SU-DHL-6 (cell line): ENCODE data around the gene DDX42.

Experiments used
- H2AFZ ChIP-seq: fragments of 200-600 bp; sonication (generic); 2 replicates; pipeline ENCODE4 v1.6.1; 2014; ENCODE audit warnings: low read depth, mild to moderate bottlenecking, moderate library complexity, mixed read lengths, antibody characterized with exemption, low read length; ENCODE audit not compliant: severe bottlenecking
- H3F3A ChIP-seq: fragments of 200-600 bp; shearing (Covaris generic); 2 replicates; pipeline ENCODE4 v1.6.0; 2016; ENCODE audit warnings: antibody characterized with exemption, mild to moderate bottlenecking; ENCODE audit not compliant: insufficient read depth
- H3K27ac ChIP-seq: fragments of 200-600 bp; sonication (generic); 2 replicates; pipeline ENCODE4 v1.5.1; 2016; ENCODE audit warnings: low read depth, mild to moderate bottlenecking, low read length, moderate library complexity, mixed read lengths
- H3K27me3 ChIP-seq: fragments of 200-600 bp; sonication (generic), shearing (Covaris generic); 2 replicates; pipeline ENCODE4 v1.6.0; 2014; ENCODE audit warnings: mild to moderate bottlenecking, low read length
- H3K36me3 ChIP-seq: fragments of 200-600 bp; sonication (generic); 2 replicates; pipeline ENCODE4 v1.6.1; 2014; ENCODE audit warnings: mild to moderate bottlenecking, low read length, mixed read lengths
- H3K4me2 ChIP-seq: fragments of 300-600, 200-600 bp; shearing (Covaris generic), sonication (generic); 2 replicates; pipeline ENCODE4 v1.6.0; 2014; ENCODE audit warnings: low read length, low read depth, mild to moderate bottlenecking; ENCODE audit not compliant: poor library complexity, severe bottlenecking
- H3K4me3 ChIP-seq: fragments of 200-600 bp; sonication (generic); 2 replicates; pipeline ENCODE4 v1.5.1; 2014; ENCODE audit warnings: antibody characterized with exemption, low read length, mild to moderate bottlenecking, mixed read lengths; ENCODE audit not compliant: insufficient read depth, poor library complexity, severe bottlenecking
- H3K79me2 ChIP-seq: fragments of 200-600 bp; sonication (generic); 2 replicates; pipeline ENCODE4 v1.6.1; 2014; ENCODE audit warnings: mild to moderate bottlenecking, low read length, moderate library complexity; ENCODE audit not compliant: insufficient read depth
- H3K9ac ChIP-seq: fragments of 200-600 bp; sonication (generic); 2 replicates; pipeline ENCODE4 v1.7.0; 2014; ENCODE audit warnings: mild to moderate bottlenecking, low read length
- H3K9me2 ChIP-seq: fragments of 200-600 bp; sonication (generic); replicated peaks from 2 replicates; pipeline ENCODE4 v1.6.1; 2014; ENCODE audit warnings: low read length; ENCODE audit not compliant: insufficient read depth
- H3K9me3 ChIP-seq: fragments of 200-600 bp; sonication (generic); 2 replicates; pipeline ENCODE4 v1.6.1; 2014; ENCODE audit warnings: low read length, mixed read lengths; ENCODE audit not compliant: insufficient read depth
- H4K20me1 ChIP-seq: fragments of 200-600 bp; sonication (generic); 2 replicates; pipeline ENCODE4 v1.6.1; 2014; ENCODE audit warnings: low read depth, mild to moderate bottlenecking, antibody characterized with exemption, low read length, moderate library complexity, mixed read lengths
- EZH2phosphoT487 ChIP-seq: fragments of 200-600 bp; sonication (generic), shearing (Covaris generic); conservative IDR thresholded peaks from 2 replicates; pipeline ENCODE4 v1.6.1; 2018; ENCODE audit warnings: mild to moderate bottlenecking, antibody characterized with exemption, low read length, moderate library complexity, mixed read lengths
- TF ChIP-seq, protein P1 (sequence below): fragments of 200-600 bp; sonication (generic); IDR thresholded peaks from one replicate; pipeline ENCODE4 v1.5.1; 2017; ENCODE audit warnings: antibody characterized with exemption, mild to moderate bottlenecking, low read length, moderate library complexity; ENCODE audit not compliant: insufficient read depth, poor library complexity, severe bottlenecking

Gene DDX42

DNA sequence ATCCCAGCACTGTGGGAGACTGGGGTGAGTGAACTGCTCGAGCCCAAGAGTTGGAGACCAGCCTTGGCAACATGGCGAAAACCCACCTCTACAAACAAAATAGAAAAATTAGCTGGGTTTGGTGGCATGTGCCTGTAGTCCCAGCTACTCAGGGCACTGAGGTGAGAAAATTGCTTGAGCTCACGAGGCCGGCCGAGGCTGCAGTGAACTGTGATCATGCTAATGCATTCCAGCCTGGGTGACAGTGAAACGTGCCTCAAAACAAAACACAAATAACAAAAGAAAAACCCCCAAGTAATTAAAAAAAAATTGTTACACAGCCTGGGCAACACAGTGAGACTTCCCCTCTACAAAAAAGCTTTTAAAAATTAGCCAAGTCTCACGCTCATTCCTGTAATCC lies 5.5 kb upstream of the DDX42 start:
- H3F3A ChIP-seq = peaks cover 3% of the 10 kb centered on the region; the same call in 1 of the 2 replicates
- TF ChIP-seq EZH2phosphoT487 = no peak
- TF ChIP-seq, protein P1, sequence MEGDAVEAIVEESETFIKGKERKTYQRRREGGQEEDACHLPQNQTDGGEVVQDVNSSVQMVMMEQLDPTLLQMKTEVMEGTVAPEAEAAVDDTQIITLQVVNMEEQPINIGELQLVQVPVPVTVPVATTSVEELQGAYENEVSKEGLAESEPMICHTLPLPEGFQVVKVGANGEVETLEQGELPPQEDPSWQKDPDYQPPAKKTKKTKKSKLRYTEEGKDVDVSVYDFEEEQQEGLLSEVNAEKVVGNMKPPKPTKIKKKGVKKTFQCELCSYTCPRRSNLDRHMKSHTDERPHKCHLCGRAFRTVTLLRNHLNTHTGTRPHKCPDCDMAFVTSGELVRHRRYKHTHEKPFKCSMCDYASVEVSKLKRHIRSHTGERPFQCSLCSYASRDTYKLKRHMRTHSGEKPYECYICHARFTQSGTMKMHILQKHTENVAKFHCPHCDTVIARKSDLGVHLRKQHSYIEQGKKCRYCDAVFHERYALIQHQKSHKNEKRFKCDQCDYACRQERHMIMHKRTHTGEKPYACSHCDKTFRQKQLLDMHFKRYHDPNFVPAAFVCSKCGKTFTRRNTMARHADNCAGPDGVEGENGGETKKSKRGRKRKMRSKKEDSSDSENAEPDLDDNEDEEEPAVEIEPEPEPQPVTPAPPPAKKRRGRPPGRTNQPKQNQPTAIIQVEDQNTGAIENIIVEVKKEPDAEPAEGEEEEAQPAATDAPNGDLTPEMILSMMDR = no peak
- peaks cover 17% of the 10 kb centered on the region for H3K36me3 ChIP-seq
- no peak overlapping the region for H3K27ac ChIP-seq
- 0 out of 2 replicates have a peak, but pooled peaks cover 5% of the 10 kb centered on the region for H4K20me1 ChIP-seq
- no peak overlapping the region for H3K4me2 ChIP-seq
- H3K79me2 ChIP-seq = peaks cover 80% of the 10 kb centered on the region
- no peaks in the 10 kb centered on the region for H3K9me2 ChIP-seq
- H3K27me3 ChIP-seq = no peaks in the 10 kb centered on the region
- H2AFZ ChIP-seq = no peak overlapping the region
- H3K9me3 ChIP-seq = no peaks in the 10 kb centered on the region
- no peak overlapping the region for H3K9ac ChIP-seq
- no peak overlapping the region for H3K4me3 ChIP-seq

DNA sequence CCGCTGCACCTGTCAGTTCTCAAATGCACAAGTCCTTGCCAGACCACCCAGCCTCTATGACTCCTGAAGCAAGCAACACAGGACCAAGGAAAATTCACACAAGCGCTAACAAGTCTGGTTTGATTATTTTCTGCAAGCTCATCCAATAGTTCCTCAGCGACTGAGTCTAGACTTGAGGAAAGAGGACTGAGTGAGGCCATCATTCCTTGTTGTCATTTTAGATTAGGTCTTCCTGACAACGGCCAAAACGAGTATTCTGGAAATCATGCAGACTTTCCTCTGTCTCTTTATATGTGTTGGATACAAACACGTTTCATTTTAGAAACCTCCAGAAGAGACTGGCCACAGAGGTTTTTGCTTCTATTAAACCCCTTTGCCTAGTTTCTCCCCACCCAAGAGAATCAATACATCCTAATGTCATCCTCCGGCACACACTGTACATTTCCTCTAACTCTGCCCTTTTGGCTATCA lies 1.1 kb upstream of the DDX42 start:
- Histone ChIP-seq H4K20me1 (peaks cover 11% of the 10 kb centered on the region; the same call in 1 of the 2 replicates), H3K4me2 (peak overlapping the region; percentile 73), H3K27ac (peak overlapping the region; percentile 87), H3K79me2 (peaks cover 92% of the 10 kb centered on the region), H3K9ac (peak overlapping the region; percentile 95), H3K9me3 (no peaks in the 10 kb centered on the region), H2AFZ (peak overlapping the region; percentile 74), H3K9me2 (no peaks in the 10 kb centered on the region), H3F3A (peaks cover 3% of the 10 kb centered on the region; the same call in 1 of the 2 replicates), H3K27me3 (no peaks in the 10 kb centered on the region), H3K4me3 (peak overlapping the region; percentile 84), H3K36me3 (peaks cover 8% of the 10 kb centered on the region)
- TF ChIP-seq, protein P1 = no peak
- no peak for TF ChIP-seq EZH2phosphoT487

DNA sequence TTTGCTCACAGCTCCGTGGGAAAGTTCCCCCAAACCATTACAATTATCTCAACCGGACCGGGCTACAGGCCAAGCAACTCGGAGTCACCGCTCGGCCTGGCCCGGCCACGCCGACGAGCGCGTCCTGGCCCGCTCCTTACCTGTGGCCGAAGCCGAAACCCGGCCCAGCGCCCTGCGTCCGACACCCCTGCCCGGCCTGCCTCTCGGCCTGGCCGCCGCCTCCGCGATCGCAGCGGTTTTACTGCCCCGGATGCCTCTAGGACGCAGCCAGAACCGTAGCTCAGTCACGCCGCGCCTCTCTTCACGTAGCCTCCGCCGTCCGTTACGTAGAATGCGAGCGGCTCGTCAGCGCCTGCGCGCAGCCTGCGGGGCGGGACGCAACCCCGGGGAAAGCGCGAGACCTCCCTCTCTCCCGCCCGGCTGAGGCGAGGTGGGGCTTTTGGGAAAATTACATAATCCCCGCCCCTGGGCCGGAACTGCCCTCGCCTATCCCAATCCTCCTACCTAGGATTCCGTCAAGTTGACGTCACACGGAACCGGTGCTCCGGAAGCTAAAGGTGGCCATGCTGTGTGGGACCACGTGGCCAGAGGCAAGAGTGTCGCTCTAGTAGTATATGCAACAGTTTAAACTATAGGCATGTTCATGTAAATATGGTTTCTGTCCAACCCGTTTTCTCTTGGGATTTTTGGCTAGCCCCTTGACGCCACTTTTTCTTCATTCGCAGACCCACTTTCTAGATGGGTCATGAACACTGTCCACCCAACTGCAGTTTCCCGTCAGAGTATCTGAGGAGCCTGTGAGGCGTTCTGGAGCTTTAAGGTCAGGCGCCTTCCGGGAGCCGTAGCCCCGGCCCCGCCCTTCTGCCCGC lies 464 bp upstream of the DDX42 start, which contains the start of gene CCDC47:
Gene CCDC47 (minus strand): TSS at position 326 of the 869 bp plus-strand sequence. CDS start 7,422 bp downstream, outside the sequence.
- Histone ChIP-seq H3K9ac (peak within 1 kb of the TSS; percentile 95), H3K27me3 (no peaks in the 10 kb centered on the region), H3K4me2 (peak within 1 kb of the TSS; percentile 85), H4K20me1 (peaks cover 14% of the 10 kb centered on the region; the same call in 1 of the 2 replicates), H3K4me3 (peak within 1 kb of the TSS; percentile 84), H2AFZ (peak within 1 kb of the TSS; percentile 74), H3K79me2 (peaks cover 92% of the 10 kb centered on the region), H3K27ac (peak within 1 kb of the TSS; percentile 87), H3K36me3 (peaks cover 5% of the 10 kb centered on the region), H3F3A (peaks cover 3% of the 10 kb centered on the region; the same call in 1 of the 2 replicates), H3K9me3 (no peaks in the 10 kb centered on the region), H3K9me2 (no peaks in the 10 kb centered on the region)
- TF ChIP-seq, protein P1 = no peak
- TF ChIP-seq EZH2phosphoT487 = no peak
